Measurements from ENCODE around the gene S100A8.

GRCh38 chr1:153386500-153386901, 4.4 kb downstream of the S100A8 start:
- TF ChIP-seq POLR2A (IDR thresholded peaks at IDR 0.05) (no peak), CTCF (IDR thresholded peaks at IDR 0.05) (no peak)
